H1 (cell line): Measurements from ENCODE around the gene TRIM32. TPM values are rescaled to one million over a fixed set of nuclear protein-coding genes. Genes with fewer than 3 reads are reported as not detected.

Experiments used
- CTCF ChIA-PET: fragments of 300-600 bp; sonication (Branson Sonifier 250); formaldehyde crosslinking; loops from one replicate; lab custom pipeline; 2021; ENCODE audit not compliant: partially characterized antibody; lab: Charles Lee
- POLR2A ChIA-PET: fragments of 300-600 bp; sonication (Branson Sonifier 250); formaldehyde crosslinking; loops from one replicate; lab custom pipeline; 2021; ENCODE audit warnings: inconsistent platforms; ENCODE audit not compliant: partially characterized antibody; lab: Charles Lee
- DNase-seq, 2 experiments: peaks; one replicate each; pipeline versions ENCODE4 v3.0.0 to v3.0.0-alpha.2; 2010 to 2022; ENCODE audit warnings: low spot score in 2 of 2, low read depth in 1 of 2, mixed read lengths in 1 of 2
- FAIRE-seq: peaks from 2 replicates; lab custom pipeline; 2011; peaks lifted over from hg19 to GRCh38; lab: Jason Lieb, UNC
- H2AFZ ChIP-seq: 2 replicates; pipeline ENCODE4 v1.8.1; 2012; ENCODE audit warnings: low read length, inconsistent platforms
- H2AK5ac ChIP-seq: 2 replicates; pipeline ENCODE4 v1.6.1; 2013; ENCODE audit warnings: low read depth, low read length
- H2BK120ac ChIP-seq: replicated peaks from 2 replicates; pipeline ENCODE3; 2013; ENCODE audit warnings: low read depth, low read length, inconsistent platforms
- H2BK12ac ChIP-seq: 2 replicates; pipeline ENCODE4 v1.6.1; 2013; ENCODE audit warnings: low read depth, low read length
- H2BK15ac ChIP-seq: 2 replicates; pipeline ENCODE4 v1.6.1; 2013; ENCODE audit warnings: low read length
- H2BK20ac ChIP-seq: 2 replicates; pipeline ENCODE4 v1.6.1; 2013; ENCODE audit warnings: low read length
- H2BK5ac ChIP-seq: 2 replicates; pipeline ENCODE4 v1.6.1; 2013; ENCODE audit warnings: low read depth, low read length
- H3K14ac ChIP-seq: 2 replicates; pipeline ENCODE4 v1.6.1; 2013; ENCODE audit warnings: inconsistent platforms; ENCODE audit not compliant: insufficient read length
- H3K18ac ChIP-seq: 2 replicates; pipeline ENCODE4 v1.6.1; 2013; ENCODE audit warnings: low read length; ENCODE audit errors: extremely low read depth
- H3K23ac ChIP-seq: 2 replicates; pipeline ENCODE4 v1.6.1; 2013; ENCODE audit warnings: inconsistent platforms; ENCODE audit not compliant: insufficient read length
- H3K23me2 ChIP-seq: 2 replicates; pipeline ENCODE4 v1.6.1; 2013; ENCODE audit warnings: low read depth, low read length
- H3K27ac ChIP-seq: 2 replicates; pipeline ENCODE4 v1.6.1; 2011; ENCODE audit warnings: low read depth, low read length, inconsistent platforms
- H3K27me3 ChIP-seq, 4 experiments: replicated peaks in 1 of 4; 1 replicate in 1 of 4; 2 replicates in 3 of 4; pipeline versions ENCODE4 v1.6.1 to v1.8.1; 2011 to 2013; ENCODE audit warnings: low read length in 3 of 4, mild to moderate bottlenecking in 3 of 4, inconsistent platforms in 2 of 4, mixed read lengths in 2 of 4, moderate library complexity in 1 of 4; ENCODE audit not compliant: control insufficient read depth in 3 of 4, insufficient read depth in 3 of 4; ENCODE audit errors: extremely low read depth in 1 of 4
- H3K36me3 ChIP-seq, 4 experiments: 2 replicates each; pipeline versions ENCODE4 v1.6.1 to v1.8.1; 2011 to 2013; ENCODE audit warnings: mild to moderate bottlenecking in 4 of 4, low read length in 3 of 4, moderate library complexity in 2 of 4, control low read depth in 1 of 4, inconsistent platforms in 1 of 4; ENCODE audit not compliant: insufficient read depth in 4 of 4, control insufficient read depth in 2 of 4
- H3K4ac ChIP-seq: replicated peaks from 2 replicates; pipeline ENCODE3; 2013; ENCODE audit warnings: low read length, low read depth, mixed read lengths, inconsistent platforms; ENCODE audit not compliant: insufficient read length
- H3K4me1 ChIP-seq, 4 experiments: replicated peaks in 1 of 4; 1 replicate in 1 of 4; 2 replicates in 3 of 4; pipeline versions ENCODE4 v1.6.1 to v1.8.1; 2011 to 2013; ENCODE audit warnings: low read length in 3 of 4, inconsistent platforms in 2 of 4, mixed read lengths in 1 of 4; ENCODE audit not compliant: insufficient read depth in 4 of 4, control insufficient read depth in 3 of 4
- H3K4me2 ChIP-seq, 2 experiments: 2 replicates each; pipeline versions ENCODE4 v1.6.1 to v1.8.1; 2011 to 2013; ENCODE audit warnings: low read depth in 2 of 2, low read length in 2 of 2, control low read depth in 1 of 2, inconsistent platforms in 1 of 2, mild to moderate bottlenecking in 1 of 2; ENCODE audit not compliant: insufficient read depth in 1 of 2
- H3K4me3 ChIP-seq, 4 experiments: fragments of 200-600, 300-600 bp in 1 of 4; sonication (generic), shearing (Covaris generic), sonication (Bioruptor Twin) in 1 of 4; 2 replicates each; pipeline versions ENCODE4 v1.5.1 to v1.8.1; 2011 to 2016; ENCODE audit warnings: low read length in 4 of 4, low read depth in 3 of 4, control low read depth in 2 of 4, inconsistent platforms in 2 of 4, mild to moderate bottlenecking in 2 of 4, mixed read lengths in 1 of 4, moderate library complexity in 1 of 4; ENCODE audit not compliant: insufficient read depth in 2 of 4; ENCODE audit errors: extremely low read depth in 1 of 4
- H3K56ac ChIP-seq: replicated peaks from 2 replicates; pipeline ENCODE3; 2013; ENCODE audit warnings: low read depth, mild to moderate bottlenecking, mixed read lengths, low read length, inconsistent platforms; ENCODE audit not compliant: insufficient read length
- H3K79me1 ChIP-seq: 2 replicates; pipeline ENCODE4 v1.6.1; 2013; ENCODE audit warnings: low read depth, low read length, control low read depth
- H3K79me2 ChIP-seq, 2 experiments: 2 replicates each; pipeline versions ENCODE4 v1.6.1 to v1.8.1; 2012 to 2013; ENCODE audit warnings: low read length in 2 of 2, mild to moderate bottlenecking in 2 of 2, inconsistent platforms in 1 of 2; ENCODE audit not compliant: insufficient read depth in 2 of 2, control insufficient read depth in 1 of 2
- H3K9ac ChIP-seq, 4 experiments: replicated peaks in 1 of 4; 1 replicate in 1 of 4; 2 replicates in 3 of 4; pipeline versions ENCODE4 v1.6.1 to v1.8.1; 2011 to 2013; ENCODE audit warnings: low read depth in 3 of 4, low read length in 3 of 4, control low read depth in 2 of 4, mild to moderate bottlenecking in 2 of 4, moderate library complexity in 2 of 4, inconsistent platforms in 1 of 4; ENCODE audit errors: extremely low read depth in 1 of 4
- H3K9me3 ChIP-seq, 2 experiments: 2 replicates each; pipeline versions ENCODE4 v1.6.1 to v1.8.1; 2012 to 2013; ENCODE audit warnings: mild to moderate bottlenecking in 2 of 2, moderate library complexity in 2 of 2, control low read depth in 1 of 2, inconsistent platforms in 1 of 2, low read depth in 1 of 2, low read length in 1 of 2, mixed read lengths in 1 of 2; ENCODE audit not compliant: insufficient read depth in 2 of 2
- H4K20me1 ChIP-seq, 2 experiments: replicated peaks in 1 of 2; 2 replicates each; pipeline versions ENCODE3 to v1.8.1; 2011 to 2013; ENCODE audit warnings: inconsistent platforms in 2 of 2, low read length in 2 of 2, mild to moderate bottlenecking in 1 of 2; ENCODE audit not compliant: insufficient read depth in 2 of 2, control insufficient read depth in 1 of 2
- H4K5ac ChIP-seq: 2 replicates; pipeline ENCODE4 v1.6.1; 2013; ENCODE audit warnings: low read length, low read depth, mixed read lengths, inconsistent platforms; ENCODE audit not compliant: insufficient read length
- H4K8ac ChIP-seq: 2 replicates; pipeline ENCODE4 v1.8.0; 2013; ENCODE audit warnings: mild to moderate bottlenecking, moderate library complexity, low read length, inconsistent platforms; ENCODE audit not compliant: insufficient read depth; ENCODE audit errors: extremely low read depth
- H4K91ac ChIP-seq: replicated peaks from 2 replicates; pipeline ENCODE3; 2013; ENCODE audit warnings: low read length, mixed read lengths, inconsistent platforms; ENCODE audit not compliant: insufficient read length
- BACH1 ChIP-seq: IDR thresholded peaks from 2 replicates; pipeline ENCODE4 v1.6.1; 2012; ENCODE audit warnings: low read length, improper control_type of control experiment
- CBX5 ChIP-seq: fragments of 300-800, 300-1000 bp; sonication (generic); IDR thresholded peaks from 2 replicates; pipeline ENCODE4 v1.7.1; 2016; ENCODE audit warnings: antibody characterized with exemption, low read length, low read depth
- SIN3A ChIP-seq, 2 experiments: IDR thresholded peaks in 1 of 2; conservative IDR thresholded peaks in 1 of 2; 2 replicates each; pipeline ENCODE4 v1.6.1; 2011 to 2012; ENCODE audit warnings: low read length in 2 of 2, improper control_type of control experiment in 1 of 2, low read depth in 1 of 2, mild to moderate bottlenecking in 1 of 2
- YY1 ChIP-seq: IDR thresholded peaks from 2 replicates; pipeline ENCODE4 v1.6.1; 2011; ENCODE audit warnings: low read depth, mild to moderate bottlenecking, low read length
- WGBS, 2 experiments: shearing (Covaris generic) in 1 of 2; methylation state at CpG; one replicate each; pipeline versions ENCODE4 v1.1.6 to v1.1.7; 2013 to 2015; ENCODE audit warnings: low lambda C conversion rate in 2 of 2, mixed read lengths in 2 of 2, inconsistent platforms in 1 of 2, low coverage in 1 of 2, missing lambda C conversion rate in 1 of 2; ENCODE audit not compliant: insufficient replicate concordance in 2 of 2, insufficient coverage in 1 of 2, insufficient read length in 1 of 2; ENCODE audit errors: extremely low coverage in 1 of 2, missing lambda C conversion rate in 1 of 2; 5-methylcytosine and 5-hydroxymethylcytosine counted together
- polyA plus RNA-seq, 7 experiments: library from polyadenylated mRNA; depleted of rRNA in 3 of 7; stranded (reverse) in 5 of 7; unstranded in 2 of 7; fragments of >200 nt in 5 of 7; fragments of 200-250 nt in 2 of 7; gene quantifications; 1 replicate in 5 of 7; 2 replicates in 1 of 7; 4 replicates in 1 of 7; pipeline versions ENCODE4 v1.2.1 to v1.2.3, GENCODE V29; 2011 to 2013; ENCODE audit warnings: missing spikeins in 2 of 7, mixed read lengths in 2 of 7
- total RNA-seq: library from RNA; stranded (reverse); fragmentation: NEBNext Ultra II Directional; extraction: Animal tissue kit (Norgen Biotek cat#: 25700); gene quantifications from 2 replicates; pipeline ENCODE4 v1.2.1, GENCODE V29; 2021

TRIM32 gene
- total and polyA plus RNA-seq, 2 of the 8 experiments (the other 6 are each of a cell fraction or from before 2014, with no cell fraction given): 10.5 to 17.3 TPM

DNA sequence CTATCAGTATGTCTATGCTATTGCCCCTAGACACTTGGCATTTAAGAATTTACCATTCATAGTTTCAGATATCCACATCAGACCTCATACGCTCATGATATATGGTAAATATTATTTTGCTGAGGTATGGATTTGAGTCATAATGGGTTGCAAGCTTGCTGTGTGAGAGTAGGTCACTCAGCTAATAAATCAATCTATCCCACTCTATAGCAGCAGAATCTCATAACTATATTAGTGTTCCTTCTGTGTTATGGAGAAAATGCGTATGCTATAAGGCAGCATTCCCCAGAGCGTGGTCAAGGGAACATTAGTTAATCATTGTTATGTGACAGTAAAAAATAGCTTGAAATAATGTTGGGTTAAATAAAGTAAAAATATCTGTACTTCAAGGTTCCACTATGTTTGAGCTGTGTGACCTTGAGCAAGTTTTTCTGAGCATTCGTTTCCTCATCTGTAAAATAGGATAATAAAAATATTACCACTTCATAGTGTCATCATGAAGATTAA is 7.7 kb downstream of the TRIM32 start:
- H3K4ac ChIP-seq: no peak overlapping the region
- H2AK5ac ChIP-seq: no peak overlapping the region
- no peak overlapping the region for H3K27ac ChIP-seq
- H3K4me2 ChIP-seq: no peak overlapping the region
- no peak overlapping the region for H2AFZ ChIP-seq
- H4K20me1 ChIP-seq: peaks cover 1 to 6% of the 10 kb centered on the region in 2 experiments
- H3K4me3 ChIP-seq: no peak overlapping the region
- no peak overlapping the region for H3K14ac ChIP-seq
- no peak overlapping the region for H4K5ac ChIP-seq
- H2BK15ac ChIP-seq: no peak overlapping the region
- no peaks in the 10 kb centered on the region for H3K23me2 ChIP-seq
- no peak overlapping the region for H3K9ac ChIP-seq
- H3K23ac ChIP-seq: no peak overlapping the region
- H3K79me1 ChIP-seq: no peaks in the 10 kb centered on the region; the same call in 1 of the 2 replicates
- no peak for DNase-seq
- H3K79me2 ChIP-seq: peaks cover 0 to 12% of the 10 kb centered on the region in 2 experiments; a peak in 2 of 4 replicates
- CTCF ChIA-PET: interaction anchor here (1.1 to 1.3 kb wide), 2 partner anchors 27 to 42 kb away, joined by 3 read pairs; no protein-coding TSS in a partner anchor
- no peaks in the 10 kb centered on the region for H3K4me1 ChIP-seq
- H3K9me3 ChIP-seq: no peaks in the 10 kb centered on the region
- WGBS, 2 experiments: 94% methylated on average over 4 of the region's 4 CpGs; no CpG with 5 or more reads in 1 of the 2 experiments
- no peaks in the 10 kb centered on the region for H3K27me3 ChIP-seq
- H3K18ac ChIP-seq: no peak overlapping the region
- H2BK5ac ChIP-seq: no peak overlapping the region
- no peak overlapping the region for H2BK20ac ChIP-seq
- H2BK120ac ChIP-seq: no peak overlapping the region
- no peak overlapping the region for H3K56ac ChIP-seq
- H4K91ac ChIP-seq: no peak overlapping the region
- no peak for FAIRE-seq
- no peak overlapping the region for H4K8ac ChIP-seq
- POLR2A ChIA-PET: interaction anchor here (1.2 kb wide), 1 partner anchor 10 kb away, joined by 3 read pairs; no protein-coding TSS in a partner anchor
- no peak overlapping the region for H2BK12ac ChIP-seq
- H3K36me3 ChIP-seq: peaks cover 0 to 23% (median 15%) of the 10 kb centered on the region in 4 experiments; a peak in 6 of 8 replicates
- TF ChIP-seq SIN3A (conservative IDR thresholded peaks at IDR 0.05 in 1 of 2, IDR thresholded peaks at IDR 0.05 in 1 of 2; ENCODE audit: low read depth in 1 of 2, low read length in 2 of 2): no peak
- no peak for TF ChIP-seq CBX5
- TF ChIP-seq YY1: no peak
- no peak for TF ChIP-seq BACH1
